ENCODE results near the gene IL17REL. TPM values are rescaled to one million over a fixed set of nuclear protein-coding genes. Genes with fewer than 3 reads are reported as not detected.

IL17REL gene
- total RNA-seq, 1 donor from 2014 or later, result not detected

- H3K4me3 ChIP-seq (ENCODE audit: low read depth, low read length), result no peak overlapping the region
These were observed 22.7 kb upstream of the IL17REL start for GRCh38 chr22:50035131-50035881.

GRCh38 chr22:50034126-50035081 is 21.8 kb upstream of the IL17REL start:
- TF ChIP-seq CTCF (conservative IDR thresholded peaks at IDR 0.05; ENCODE audit: low read depth, low read length), result no peak
- no peak for DNase-seq (ENCODE audit: low read depth)

More at GRCh38 chr22:50035131-50035881, 22.7 kb upstream of the IL17REL start:
- no peak for TF ChIP-seq CTCF (conservative IDR thresholded peaks at IDR 0.05; ENCODE audit: low read depth, low read length)
- no peak for DNase-seq (ENCODE audit: low read depth)

GRCh38 chr22:50032941-50033601 is 20.5 kb upstream of the IL17REL start:
- H3K4me3 ChIP-seq (ENCODE audit: low read depth, low read length), result no peak overlapping the region
- DNase-seq (ENCODE audit: low read depth), result no peak
- no peak for TF ChIP-seq CTCF (conservative IDR thresholded peaks at IDR 0.05; ENCODE audit: low read depth, low read length)

More at GRCh38 chr22:50034126-50035081, 21.8 kb upstream of the IL17REL start:
- H3K4me3 ChIP-seq (ENCODE audit: low read depth, low read length), result no peak overlapping the region

- TF ChIP-seq CTCF (conservative IDR thresholded peaks at IDR 0.05; ENCODE audit: low read depth, low read length), result no peak
- no peak for DNase-seq (ENCODE audit: low read depth)
- H3K4me3 ChIP-seq (ENCODE audit: low read depth, low read length), result no peak overlapping the region
These were observed 19.7 kb upstream of the IL17REL start for GRCh38 chr22:50032109-50032871.

- TF ChIP-seq CTCF (conservative IDR thresholded peaks at IDR 0.05; ENCODE audit: low read depth, low read length), result no peak
- DNase-seq (ENCODE audit: low read depth), result no peak
- H3K4me3 ChIP-seq (ENCODE audit: low read depth, low read length), result no peak overlapping the region
These were observed 18.9 kb upstream of the IL17REL start for GRCh38 chr22:50031189-50032091.
